ENCODE data around the gene ENOX1.

The ENOX1 gene

DNA sequence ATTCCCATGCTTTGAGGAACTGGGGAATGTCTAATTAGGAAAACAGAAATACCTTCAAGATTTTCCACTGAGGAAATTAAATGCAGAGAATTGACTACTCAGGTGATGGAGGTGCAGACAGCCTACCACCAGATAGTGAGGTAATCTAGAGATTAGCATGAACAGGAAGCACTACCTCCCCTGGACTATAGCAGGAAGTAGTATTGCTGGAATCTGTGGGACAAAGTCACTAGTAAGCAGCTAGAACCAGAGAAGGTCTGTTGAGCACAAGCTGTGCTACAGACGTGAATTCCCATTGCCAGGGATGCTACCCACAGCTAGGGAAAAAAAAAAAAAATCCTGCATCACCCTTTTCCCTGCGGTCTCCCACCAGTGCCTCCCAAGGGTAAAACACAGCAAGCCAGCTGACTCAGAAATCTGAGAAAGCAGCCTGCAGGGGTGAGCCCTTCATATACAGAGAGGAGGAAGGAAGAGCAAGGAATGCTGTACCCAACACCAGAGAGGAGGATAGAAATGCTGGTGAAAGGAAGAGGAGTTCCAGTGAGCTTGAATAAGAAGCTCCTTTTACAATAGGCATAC is 10.2 kb downstream of the ENOX1 start:
- TF ChIP-seq, protein P1, sequence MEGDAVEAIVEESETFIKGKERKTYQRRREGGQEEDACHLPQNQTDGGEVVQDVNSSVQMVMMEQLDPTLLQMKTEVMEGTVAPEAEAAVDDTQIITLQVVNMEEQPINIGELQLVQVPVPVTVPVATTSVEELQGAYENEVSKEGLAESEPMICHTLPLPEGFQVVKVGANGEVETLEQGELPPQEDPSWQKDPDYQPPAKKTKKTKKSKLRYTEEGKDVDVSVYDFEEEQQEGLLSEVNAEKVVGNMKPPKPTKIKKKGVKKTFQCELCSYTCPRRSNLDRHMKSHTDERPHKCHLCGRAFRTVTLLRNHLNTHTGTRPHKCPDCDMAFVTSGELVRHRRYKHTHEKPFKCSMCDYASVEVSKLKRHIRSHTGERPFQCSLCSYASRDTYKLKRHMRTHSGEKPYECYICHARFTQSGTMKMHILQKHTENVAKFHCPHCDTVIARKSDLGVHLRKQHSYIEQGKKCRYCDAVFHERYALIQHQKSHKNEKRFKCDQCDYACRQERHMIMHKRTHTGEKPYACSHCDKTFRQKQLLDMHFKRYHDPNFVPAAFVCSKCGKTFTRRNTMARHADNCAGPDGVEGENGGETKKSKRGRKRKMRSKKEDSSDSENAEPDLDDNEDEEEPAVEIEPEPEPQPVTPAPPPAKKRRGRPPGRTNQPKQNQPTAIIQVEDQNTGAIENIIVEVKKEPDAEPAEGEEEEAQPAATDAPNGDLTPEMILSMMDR (IDR thresholded peaks at IDR 0.05; ENCODE audit: low read length, missing control alignments) = no peak
- H3K4me3 ChIP-seq (replicated peaks; ENCODE audit: low read depth, low read length) = no peak overlapping the region
- peak; percentile 27 for DNase-seq (ENCODE audit: low read depth)

DNA sequence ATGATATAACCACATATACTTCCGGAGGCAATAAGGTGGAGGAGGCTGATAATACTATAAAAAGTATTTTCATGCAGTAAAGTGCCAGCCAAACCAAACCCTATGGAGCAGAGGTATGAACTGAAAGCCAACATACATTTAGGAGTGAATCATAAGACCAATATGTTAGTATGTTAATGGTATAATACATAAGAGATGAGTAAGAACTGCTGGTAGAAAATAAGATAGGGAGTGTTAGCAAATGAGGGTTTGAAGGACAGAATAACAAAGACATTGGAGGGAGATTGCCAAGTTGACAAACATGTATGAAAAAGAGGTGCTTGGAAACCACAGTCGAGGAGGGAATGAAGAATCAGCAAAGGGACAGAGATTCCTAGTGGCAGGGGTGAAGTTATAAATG is 10.8 kb downstream of the ENOX1 start:
- no peak for DNase-seq (ENCODE audit: low read depth)
- no peak overlapping the region for H3K4me3 ChIP-seq (replicated peaks; ENCODE audit: low read depth, low read length)
- TF ChIP-seq, protein P1 (IDR thresholded peaks at IDR 0.05; ENCODE audit: low read length, missing control alignments) = no peak

DNA sequence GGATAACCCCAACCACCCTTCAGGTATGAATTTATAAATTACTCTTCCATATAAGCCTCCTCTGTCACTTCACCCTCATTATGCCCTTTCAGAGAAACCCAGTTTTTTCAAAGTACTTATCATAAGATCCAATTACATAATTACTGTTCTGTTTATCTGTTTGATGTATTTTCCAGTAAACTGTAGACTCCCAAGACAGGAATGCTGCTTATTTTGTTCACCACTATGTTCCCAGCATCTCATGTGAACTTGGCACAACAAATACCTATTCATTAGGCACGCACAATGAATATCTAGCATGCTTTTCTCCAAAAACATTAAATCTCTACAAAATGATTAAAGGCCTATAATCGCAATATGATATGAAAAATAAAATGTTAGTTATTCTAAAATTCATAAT is 13.2 kb downstream of the ENOX1 start:
- H3K4me3 ChIP-seq (replicated peaks; ENCODE audit: low read depth, low read length) = no peak overlapping the region
- no peak for DNase-seq (ENCODE audit: low read depth)
- TF ChIP-seq, protein P1 (IDR thresholded peaks at IDR 0.05; ENCODE audit: low read length, missing control alignments) = no peak

DNA sequence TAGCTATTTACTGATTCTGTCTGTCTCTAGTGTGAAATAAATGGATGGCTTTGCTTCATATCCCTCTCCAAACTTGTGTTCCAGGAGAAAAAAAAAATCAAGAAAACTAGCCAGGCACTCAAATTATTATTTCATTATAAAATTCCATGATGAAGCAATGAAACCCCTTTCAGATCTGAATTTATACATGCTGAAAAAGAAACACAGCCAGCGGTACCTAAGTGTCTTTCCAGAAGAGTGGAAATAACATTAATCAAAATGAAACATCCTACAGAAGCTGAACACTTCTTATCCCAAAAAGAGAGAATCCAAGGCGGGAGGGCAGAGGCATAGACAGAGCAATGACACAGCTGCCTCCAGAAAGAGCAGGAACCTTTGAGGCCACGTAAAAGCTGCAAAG is 15.9 kb downstream of the ENOX1 start:
- TF ChIP-seq, protein P1 (IDR thresholded peaks at IDR 0.05; ENCODE audit: low read length, missing control alignments) = no peak
- no peak for DNase-seq (ENCODE audit: low read depth)
- H3K4me3 ChIP-seq (replicated peaks; ENCODE audit: low read depth, low read length) = no peak overlapping the region

DNA sequence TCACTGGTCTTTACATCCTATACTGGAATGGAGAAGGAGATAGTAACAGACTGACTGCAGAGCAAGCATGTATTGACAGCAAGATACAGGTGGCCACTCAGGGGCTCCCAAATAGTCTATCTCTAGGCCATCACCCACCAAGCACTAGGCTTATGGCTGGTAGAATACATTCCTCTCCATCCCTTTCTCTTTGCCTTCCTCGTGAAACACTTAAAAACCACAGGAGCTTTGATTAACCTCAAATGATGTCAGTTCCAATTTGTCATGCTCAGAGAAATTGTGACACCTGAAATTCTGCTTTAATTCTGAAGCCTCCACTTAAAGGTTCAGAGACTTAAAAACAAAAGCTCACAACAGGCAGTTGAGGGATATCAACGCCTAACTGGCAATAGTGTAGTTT is 17.2 kb downstream of the ENOX1 start:
- no peak for DNase-seq (ENCODE audit: low read depth)
- H3K4me3 ChIP-seq (replicated peaks; ENCODE audit: low read depth, low read length) = no peak overlapping the region
- TF ChIP-seq, protein P1 (IDR thresholded peaks at IDR 0.05; ENCODE audit: low read length, missing control alignments) = no peak

DNA sequence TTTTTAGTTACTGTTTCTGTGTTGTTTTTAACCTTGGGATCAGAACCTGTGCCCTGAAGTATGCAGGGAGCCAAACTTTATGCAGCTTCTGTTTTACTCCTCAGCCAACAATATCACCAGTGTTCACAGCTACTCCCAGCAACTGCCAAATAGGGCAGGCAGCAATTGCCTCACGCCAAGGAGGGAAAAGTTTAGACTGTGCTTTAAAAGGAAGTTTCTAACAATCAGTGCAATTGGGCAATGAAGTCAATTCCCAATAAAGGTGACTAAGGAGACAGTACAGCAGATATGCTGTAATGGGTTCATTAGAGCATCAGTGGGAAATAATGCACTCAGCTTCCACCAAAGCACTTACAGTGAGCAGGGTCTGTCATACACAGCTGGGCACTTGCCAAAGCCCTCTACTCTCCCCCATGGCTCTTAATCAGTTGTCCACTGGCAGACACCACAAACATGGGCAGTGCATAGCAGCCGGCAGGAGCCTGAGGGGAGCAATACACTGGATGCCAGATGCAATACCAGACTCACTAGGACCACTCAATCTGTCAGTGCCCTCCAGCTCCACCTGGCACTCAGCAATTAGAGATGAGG is 19.3 kb downstream of the ENOX1 start:
- peak; percentile 60 for DNase-seq (ENCODE audit: low read depth)
- H3K4me3 ChIP-seq (replicated peaks; ENCODE audit: low read depth, low read length) = no peak overlapping the region
- TF ChIP-seq, protein P1 (IDR thresholded peaks at IDR 0.05; ENCODE audit: low read length, missing control alignments) = no peak

DNA sequence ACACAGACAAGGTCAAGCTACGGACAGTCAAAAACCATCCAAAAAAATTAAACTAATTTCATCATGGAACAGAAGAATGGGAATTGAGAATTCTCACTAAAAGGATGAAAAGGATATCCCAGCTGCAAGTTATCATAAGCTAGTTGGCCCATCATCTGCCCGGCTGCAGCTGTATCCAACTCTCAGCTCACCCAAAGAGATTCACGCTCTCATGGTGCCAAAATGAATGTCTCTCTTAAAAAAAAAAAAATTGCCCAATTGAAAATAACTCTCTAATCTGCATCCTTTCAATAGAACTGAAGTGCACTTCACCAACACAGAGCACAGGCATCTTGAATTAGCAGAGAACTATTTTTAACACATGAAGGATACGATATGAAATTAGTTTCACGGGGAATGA is 20.0 kb downstream of the ENOX1 start:
- no peak overlapping the region for H3K4me3 ChIP-seq (replicated peaks; ENCODE audit: low read depth, low read length)
- TF ChIP-seq, protein P1 (IDR thresholded peaks at IDR 0.05; ENCODE audit: low read length, missing control alignments) = no peak
- DNase-seq (ENCODE audit: low read depth) = no peak
